HG03045 (cell line): Measurements from ENCODE around the gene GPR153.

Source experiments
- ATAC-seq: cut with Tn5 transposase; IDR thresholded peaks from one replicate; pipeline ENCODE4 v1.9.1; 2021; ENCODE audit warnings: mild to moderate bottlenecking, moderate library complexity; ENCODE audit not compliant: unreplicated experiment

GPR153 gene

DNA sequence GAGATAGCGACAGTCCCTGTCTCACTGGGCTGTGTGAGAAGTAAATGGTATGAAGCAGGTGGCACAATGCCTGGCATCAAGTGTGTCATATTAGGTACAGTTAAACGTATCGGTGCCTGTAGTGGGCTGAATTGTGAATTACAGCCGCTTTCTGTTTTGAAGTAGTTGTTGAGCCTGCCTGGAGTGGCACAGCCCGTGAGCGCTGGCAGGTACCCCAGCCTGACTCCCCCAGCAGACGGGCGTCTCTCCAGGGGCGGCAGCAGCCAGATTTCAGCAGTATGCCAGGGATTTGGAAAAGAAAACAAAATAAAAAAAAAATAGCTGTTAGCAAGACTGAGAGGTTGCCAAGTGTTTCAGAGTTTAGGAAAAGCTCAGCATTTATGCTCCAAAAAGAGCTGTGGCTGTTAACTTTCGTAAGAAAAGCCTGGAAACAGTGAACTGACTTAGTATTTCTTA, 26.6 kb upstream of the GPR153 start:
- no peak for ATAC-seq

DNA sequence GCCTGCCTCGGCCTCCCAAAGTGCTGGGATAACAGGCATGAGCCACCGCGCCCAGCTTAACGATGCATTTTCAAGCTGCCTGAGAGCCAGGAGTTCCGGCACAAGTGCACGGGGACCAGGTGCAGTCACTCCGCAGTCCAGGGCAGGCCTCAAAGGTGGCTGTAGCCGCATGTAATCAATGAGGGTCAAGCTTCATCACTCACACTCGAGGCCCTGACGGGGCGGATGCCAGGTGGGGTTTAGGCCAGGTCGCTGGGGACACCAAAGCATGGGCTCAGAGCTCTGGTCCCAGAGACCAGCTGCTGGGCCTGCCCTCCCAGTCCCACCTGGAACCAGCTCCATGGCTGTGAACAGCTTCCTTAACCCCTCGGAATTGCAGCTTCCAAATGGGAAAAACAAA, 26.1 kb upstream of the GPR153 start:
- ATAC-seq, result no peak

DNA sequence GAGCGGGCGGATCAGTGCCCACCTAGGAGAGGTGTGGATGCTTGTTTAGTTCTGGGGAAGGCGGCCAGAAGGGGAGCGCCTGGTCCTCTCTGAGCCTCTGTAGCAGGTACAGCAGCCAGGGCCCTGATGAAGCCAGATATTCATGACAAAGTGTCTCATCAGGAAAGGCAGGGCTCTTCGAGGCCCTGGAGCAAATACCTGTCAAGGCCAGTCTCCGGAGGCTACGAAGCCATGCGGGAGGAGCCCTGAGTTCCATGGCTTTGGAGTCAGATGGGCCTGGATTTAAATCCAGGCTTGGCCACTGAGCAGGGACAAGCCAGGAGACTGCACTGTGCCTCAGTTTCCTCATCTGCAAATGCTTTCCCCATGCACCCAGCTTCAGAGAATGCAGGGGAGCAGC, 25.4 kb upstream of the GPR153 start:
- ATAC-seq, result no peak

DNA sequence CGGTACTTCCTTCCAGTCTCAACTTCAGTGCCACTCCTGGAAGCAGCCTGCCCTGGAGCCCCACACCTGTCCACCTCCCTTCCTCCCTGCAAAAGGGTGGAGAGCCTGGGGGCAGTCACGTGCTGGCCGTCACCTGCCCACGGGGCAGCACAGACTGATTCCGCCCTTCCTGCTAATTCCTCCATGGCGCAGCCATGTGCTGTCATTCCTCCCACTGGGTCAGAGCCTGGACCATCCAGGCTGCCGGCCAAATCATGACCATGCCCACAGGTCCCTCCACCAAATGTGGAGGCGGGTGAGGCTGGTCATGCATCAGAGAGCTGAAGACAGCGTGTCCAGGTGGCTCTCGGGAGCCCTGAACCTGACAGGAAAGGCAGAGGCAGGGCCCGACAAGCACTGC, 24.4 kb upstream of the GPR153 start:
- ATAC-seq, result no peak

DNA sequence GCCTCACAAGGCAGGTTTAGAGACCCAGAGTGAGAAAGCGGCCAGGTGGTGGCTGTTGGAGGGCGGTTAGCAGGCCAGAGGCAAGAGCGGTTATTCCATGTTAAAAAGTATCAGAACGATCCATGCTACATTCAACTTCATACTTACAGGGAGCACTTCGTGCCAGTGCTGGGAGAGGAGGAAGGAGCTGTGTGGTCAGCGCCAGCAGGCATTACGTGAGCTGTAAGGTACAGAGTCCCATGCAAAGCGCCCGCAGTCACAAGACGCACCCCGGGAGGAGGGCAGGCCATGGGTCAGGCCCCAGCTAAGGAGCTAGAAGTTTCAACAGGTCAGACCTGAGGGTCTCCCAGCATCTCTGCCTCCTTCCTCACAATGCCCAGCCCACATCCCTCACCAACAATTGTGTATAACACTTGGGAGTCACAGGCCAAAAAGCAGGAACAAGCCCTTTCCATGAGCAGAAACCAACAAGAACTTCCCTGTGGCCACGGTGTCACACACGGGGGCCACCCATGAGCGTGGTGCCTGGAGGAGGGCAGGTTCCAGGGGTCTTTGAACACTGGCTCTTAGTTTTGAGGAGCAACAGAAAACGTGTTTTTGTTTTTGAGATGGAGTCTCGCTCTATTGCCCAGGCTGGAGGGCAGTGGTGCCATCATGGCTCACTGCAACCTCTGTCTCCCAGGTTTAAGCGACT, 21.8 kb upstream of the GPR153 start:
- no peak for ATAC-seq

DNA sequence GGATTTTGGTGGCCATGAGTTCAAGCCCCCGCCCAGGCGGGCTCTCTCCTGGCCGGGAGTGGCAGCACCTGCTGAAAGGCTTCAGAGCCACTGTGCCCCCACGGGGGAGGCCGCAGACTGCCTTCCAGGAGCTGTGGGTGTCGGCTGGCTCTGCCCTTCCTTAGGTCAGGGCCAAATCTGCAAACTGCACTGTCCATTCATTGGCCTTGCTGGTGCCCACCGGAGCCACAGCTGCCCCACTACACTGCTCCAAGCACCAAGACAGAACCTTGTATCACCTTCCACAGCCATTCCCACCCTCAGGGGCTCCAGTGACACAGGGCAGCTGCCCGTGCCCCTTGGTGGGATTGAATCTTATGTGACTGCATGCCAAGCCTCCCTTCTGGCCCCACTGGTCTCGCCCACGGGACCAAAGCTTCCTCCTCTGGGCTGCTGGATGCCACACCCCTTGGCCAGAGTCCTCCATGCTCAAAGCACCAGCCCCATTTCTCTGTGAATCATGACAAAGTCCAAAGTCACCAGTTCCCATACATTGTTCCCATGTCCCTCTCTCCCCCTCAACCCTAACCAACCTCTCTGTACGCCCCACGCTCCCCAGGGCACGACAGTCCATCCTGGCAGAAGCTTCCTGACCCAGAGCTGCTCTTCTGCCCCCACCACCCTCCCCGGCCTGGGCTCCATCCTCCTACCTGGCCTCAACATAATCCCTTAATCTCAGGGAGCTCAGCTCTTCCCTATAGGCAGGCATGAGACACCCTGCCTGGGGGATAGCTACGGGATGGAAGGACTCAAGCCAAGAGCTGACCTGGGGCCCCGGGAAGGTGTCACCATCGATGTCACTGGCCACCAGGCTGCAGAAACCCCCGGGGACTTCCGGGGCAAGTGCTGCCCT, 20.9 kb upstream of the GPR153 start:
- ATAC-seq, result no peak

DNA sequence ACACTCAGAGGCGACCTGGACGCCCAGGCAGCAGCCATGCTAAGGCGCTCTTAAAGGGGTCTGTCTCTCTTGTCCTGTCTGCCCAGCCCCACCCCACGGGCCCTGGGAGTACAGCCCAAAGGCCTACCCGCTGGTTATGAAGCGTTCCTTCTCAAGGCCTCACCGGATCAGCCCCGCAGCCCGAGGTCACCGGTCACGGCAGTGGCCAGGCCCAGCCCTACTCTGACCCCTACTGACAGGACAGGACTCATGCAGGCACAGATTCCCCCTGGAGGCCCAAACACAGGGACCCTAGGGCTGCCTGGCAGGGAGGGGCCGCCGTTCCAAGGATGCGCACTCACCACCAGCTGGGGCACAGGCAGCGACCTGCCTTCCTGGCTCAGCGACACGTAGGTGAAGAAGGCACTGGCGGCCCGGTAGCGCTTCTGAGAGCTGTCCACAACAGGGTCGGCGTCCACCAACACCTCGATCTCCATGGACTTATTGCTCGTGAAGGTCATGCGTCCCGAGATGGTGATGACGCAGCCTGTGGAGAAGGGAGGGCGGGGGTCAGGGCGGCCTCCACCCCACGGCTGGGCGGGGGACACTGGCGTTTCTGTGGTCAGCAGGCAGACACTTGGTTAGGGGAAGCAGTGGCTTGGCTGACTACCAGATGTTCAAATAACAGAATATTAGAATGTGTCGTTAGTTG, 20.0 kb upstream of the GPR153 start:
- no peak for ATAC-seq

DNA sequence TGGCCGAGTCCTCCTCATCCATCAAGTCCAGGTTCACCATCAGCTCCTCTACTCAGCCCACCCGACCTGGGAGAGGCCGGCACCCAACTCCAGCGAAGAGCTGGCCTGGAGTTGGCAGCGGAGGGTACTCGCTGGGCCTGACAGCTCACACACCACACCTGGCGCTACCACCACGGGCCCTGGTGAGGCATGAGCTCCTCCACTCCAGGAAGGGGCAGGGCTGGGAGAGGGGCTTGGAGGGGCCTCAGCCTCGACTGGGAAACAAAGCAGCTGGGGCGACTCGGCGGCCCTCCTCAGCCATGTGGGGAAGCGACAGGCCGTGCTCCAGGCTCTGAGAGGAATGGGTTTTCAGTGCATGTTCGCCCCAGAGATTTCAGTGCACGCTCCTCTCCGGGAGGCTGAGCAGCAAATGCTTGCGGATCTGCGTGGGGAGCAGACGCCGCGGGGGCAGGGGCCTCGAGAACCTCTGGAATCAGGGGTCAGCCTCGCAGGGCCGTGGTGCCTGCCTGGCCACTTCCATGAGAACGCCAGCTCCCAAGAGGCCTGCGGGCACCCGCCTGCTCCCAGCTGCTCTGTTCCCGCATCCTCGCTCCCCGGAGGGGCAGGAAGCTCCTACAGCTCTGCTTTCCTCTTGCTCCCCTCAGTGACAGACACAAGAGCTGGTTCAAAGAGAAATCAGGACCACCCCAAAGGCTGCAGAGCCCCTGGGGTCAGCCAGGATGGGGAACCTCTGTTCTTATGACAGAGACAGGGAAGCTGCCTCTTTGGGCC, 18.9 kb upstream of the GPR153 start:
- no peak for ATAC-seq

DNA sequence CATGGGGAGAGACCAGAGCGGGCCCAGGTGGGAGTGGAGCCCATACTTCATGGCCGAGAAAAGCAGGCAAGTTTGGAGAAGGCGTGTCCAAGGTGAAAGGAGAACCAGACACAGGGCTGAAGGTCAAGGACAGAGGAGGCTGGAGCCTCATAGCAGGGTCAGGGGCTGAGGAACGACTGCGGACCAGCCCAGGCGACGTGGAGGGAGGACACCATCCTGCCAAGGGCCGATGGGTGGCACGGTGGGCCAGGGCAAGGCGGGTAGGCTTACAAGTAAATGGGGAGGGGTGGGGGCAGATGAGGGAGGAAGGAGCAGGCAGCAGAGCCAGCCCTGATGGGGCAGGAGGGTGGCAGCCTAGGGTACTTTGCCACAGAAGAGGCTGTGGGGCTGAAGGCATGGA, 18.2 kb upstream of the GPR153 start:
- ATAC-seq, result no peak

DNA sequence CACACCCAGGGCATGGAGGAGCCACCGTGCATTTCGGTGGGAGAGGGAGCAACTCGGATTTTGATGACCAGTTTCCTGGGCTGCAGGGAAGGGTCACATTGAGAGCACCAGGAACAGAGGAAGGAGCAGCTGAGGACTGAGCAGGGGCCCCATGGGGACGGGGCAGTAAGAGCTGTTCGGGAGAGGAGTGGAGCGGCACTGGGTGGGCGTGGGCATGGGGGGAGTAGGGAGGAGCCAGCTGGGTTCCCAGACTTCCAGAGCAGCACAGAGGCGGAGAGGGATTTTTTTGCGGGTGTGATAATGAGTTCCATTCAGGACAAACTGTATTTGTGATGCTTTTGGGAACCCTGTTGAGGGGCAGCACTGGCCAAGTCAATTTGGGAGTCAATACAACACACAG, 17.4 kb upstream of the GPR153 start:
- ATAC-seq, result no peak

DNA sequence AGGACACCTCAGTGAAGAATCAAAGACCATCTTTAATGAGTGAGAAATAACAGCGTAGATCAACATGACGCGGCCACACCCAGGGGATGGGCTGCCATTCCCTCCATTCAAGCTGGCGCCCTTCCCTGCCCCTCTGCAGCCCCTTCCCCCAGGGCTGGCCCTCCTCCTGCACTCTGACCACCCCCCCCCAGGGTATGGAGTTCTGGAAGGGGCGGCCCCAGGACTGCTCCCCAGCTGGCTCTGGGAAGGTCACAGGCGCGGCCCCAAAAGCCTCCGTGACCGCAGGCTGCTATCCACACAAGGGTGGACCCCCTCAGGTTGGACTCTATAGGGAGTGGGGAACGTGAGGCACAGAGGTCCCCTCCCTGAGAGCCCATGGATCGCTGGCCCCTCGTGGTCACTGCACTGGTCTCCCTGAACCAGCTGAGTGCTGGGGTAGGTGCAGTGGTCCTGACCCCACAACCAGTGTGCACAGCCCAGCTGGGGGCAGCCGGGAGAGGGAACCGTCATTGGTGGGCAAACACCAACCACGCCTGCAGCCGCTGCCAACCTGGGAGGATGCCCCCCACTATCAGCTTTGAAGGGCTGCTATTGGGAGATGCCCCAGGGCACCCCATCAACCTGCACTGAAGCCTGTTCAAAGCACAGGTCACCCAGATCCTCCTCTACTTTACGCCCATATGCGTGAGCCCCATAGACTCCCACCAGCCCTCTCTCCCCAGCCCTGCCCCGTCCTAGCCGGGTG, 16.1 kb upstream of the GPR153 start:
- no peak for ATAC-seq

DNA sequence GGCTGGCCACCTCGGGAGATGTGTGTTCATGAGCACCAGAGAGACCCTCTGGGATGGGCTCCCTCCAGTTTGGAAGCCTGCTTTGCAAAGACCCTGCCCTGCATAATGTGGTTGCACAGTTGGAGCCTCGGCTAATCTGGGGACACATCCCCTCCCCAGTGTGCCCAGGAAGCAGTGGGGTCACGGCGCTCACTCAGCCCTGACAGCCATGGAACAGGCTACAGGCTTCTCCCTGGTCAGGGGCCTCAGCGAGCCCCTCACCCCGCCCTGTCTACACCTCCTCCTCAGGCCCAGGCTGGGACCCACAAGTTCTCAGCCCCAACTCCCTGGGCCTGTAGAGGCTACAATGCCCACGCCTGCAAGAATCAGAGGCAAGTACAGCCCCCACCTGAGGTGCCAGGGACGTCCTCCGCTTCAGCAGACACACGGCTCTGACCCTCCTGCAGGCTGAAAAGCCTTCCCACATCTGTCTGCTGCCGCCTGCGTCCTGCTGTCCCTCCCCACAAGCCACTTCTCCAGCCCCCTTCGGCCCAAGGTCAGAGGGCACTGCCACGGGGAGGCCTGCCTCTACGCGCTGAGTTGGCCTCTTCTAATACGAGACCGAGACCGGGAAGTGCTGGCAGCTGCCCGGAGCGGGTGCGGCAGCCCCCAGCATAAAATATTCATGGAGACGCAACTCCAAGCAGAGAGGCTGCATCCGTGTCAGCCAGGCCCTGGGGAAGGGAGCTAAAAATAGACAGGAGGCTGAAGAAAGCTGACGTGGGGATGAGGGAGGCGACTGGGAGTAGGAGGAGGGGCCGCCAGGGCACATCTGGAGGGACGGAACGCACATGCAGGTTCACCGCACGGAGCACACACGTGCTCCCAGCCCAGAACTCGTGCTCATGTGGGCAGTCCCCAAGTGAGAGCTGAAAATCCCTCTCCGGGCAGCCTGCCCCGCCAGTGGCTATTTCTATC, 15.2 kb upstream of the GPR153 start:
- ATAC-seq, result no peak

DNA sequence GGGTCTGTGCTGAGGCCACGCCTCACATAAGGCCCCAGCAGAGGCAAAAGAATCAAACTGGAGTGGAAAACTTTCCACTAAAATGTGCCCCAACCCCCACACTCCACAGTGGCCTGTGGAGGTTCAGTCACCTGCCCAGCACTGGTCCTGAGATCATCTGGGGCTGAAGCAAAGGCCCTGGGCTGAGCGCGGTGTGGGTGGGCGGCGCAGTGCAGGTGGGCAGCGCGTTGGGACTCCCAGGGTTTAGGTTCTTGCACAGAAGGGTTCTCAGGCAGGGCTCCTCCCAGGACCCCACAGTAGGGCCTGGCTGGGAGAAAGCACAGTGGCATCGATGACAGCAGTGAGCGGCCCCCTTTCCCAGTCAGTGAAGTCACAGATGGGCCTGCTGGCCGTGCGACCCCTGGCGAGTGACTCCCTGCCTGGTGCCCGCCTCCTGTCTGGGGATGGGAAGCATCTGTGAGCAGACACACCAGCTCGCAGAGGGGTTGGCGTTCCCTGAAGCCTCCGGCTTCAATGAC, 13.8 kb upstream of the GPR153 start:
- ATAC-seq, result no peak

DNA sequence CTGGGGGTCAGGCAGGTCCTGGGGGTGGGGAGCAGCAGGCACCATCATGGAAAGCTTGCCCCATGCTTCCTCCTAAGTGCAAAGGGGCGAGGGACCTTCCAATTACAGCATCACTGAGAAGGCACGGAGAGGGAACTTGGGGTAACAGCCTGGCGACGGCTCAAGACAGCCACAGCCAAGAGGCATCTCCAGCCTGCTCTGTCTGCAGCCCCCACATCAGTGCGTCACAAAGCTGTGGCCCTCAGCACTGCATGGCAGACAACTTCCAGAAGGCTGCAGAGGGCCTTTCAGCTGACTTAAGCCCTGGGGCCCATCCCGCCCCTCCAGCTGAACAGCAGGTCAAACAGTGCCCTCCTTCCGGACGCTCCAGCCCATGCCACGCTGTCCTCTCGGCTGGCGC, 13.2 kb upstream of the GPR153 start:
- no peak for ATAC-seq

DNA sequence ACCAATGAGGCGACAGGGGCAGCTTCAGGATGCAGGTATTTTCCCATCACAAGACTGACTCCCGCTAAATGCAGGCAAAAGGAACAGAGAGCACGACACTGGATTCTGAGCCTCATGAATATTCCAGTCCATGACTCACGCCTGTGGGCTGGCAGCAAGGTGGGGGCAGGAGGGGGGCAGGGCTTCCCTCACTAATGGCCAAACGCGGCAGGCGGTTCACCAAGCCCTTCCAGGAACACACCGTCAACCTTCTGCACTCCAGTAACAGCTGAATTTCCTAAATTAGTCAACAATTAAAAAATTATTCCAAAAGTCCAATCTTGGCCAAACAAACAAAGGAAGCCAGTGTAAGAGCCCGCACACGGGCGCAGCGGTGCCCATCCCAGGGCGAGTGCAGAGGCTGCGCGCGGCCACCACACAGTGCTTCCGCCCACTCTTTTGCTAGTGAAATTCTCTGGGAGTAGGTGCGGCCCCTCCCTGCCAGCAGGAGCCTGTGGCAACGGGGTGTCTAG, 12.5 kb upstream of the GPR153 start:
- no peak for ATAC-seq

DNA sequence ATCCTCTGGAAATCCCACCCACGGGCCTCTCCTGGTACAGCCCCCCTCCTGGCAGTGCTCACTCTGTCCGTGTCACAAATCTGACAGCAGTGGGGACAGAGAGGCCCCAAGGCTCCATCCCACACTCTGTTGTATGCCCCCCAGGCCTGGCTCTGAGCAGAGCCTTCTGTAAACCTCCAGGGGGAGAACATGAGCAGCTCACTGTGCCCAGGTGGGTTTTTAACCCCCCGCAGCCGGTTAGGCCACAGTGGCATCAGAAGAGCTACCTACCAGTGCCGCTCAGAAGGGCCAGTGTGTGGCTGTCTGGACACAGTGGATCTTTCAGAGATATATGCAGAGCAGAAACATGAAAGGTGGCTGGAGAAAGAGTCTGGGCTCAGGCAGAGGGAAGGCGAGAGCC, 12.0 kb upstream of the GPR153 start:
- ATAC-seq, result no peak

DNA sequence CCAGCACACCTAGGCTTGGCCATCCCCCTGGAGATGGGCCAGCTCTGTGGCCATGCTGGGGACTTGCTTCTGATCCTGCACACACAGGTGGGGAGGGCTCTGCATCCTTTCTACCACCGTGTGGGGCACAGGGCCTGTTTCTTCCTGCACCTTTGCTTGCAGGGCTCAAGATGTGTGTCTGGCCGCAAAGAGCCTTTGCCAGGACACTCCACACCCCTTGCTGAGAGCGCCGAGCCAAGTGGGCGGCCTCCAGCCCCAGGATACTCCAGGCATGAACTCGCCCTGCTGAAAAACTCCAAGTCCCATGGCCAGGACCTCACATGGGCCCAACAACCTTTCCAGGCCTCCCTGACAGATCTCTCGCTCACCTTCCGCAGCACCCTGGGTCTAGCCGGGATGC, 11.6 kb upstream of the GPR153 start:
- ATAC-seq, result no peak

DNA sequence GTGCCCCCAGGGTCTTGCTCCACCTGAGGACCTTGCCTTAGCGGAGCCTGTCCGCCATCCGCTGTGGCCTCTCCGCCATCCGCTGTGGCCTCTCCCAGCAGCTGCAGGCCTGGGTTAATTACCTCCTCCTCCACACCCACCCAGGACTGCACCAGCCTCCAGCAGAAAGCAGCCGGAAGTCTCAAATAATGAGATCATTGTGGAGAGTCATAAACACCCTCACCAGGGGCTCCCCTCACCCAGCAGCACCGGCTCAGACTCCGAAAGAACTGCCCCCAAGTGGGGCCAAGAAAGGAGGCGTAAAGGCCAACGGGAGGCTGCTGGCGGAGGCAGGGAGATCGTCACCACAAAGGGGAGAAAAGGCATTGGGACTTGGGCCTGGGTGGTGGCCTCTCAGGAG, 10.7 kb upstream of the GPR153 start:
- ATAC-seq, result no peak

DNA sequence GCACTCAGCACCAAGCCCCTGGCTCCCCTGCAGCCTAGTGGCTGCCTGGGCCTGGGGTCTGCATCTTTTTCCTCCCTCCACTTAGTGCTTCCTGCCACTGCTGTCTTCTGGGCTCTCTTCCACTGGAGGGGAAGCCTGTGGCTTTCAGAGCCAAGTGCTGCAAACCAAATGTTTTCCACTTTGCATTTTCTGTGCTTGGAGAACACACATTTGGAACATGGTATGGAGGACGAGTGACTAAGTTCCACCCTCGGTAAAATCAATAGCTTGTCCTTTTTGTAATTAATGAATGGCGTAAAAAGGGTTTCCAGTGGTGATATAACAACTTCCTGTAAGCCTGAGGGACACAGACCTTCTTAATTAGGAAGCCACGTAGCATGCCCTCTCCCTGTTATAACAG, 10.1 kb upstream of the GPR153 start:
- ATAC-seq, result no peak
